ENCODE data around the gene PUSL1. TPM values are rescaled to one million over a fixed set of nuclear protein-coding genes. Genes with fewer than 3 reads are reported as not detected.

The PUSL1 gene
- total and polyA plus RNA-seq, 2 donors (not counting 1 experiment from before 2014, with no cell fraction given): 15.7 to 25.8 TPM

GRCh38 chr1:1327291-1327690, 18.9 kb downstream of the PUSL1 start:
- Histone ChIP-seq H3K27ac (ENCODE audit: low read length in 2 of 2) (no peak overlapping the region), H3K4me3 (ENCODE audit: control extremely low read depth in 1 of 5, extremely low read depth in 1 of 5, insufficient read depth in 1 of 5, low read depth in 2 of 5, low read length in 4 of 5) (no peak overlapping the region), H2AFZ (ENCODE audit: insufficient read depth, low read depth, low read length, poor library complexity, severe bottlenecking) (no peak overlapping the region), H3K4me1 (ENCODE audit: control insufficient read depth in 2 of 2, insufficient read depth in 2 of 2, low read length in 2 of 2) (peaks cover 20 to 41% of the 10 kb centered on the region in 2 donors), H3K4me2 (replicated peaks; ENCODE audit: low read depth, low read length, poor library complexity, severe bottlenecking) (no peak overlapping the region), H3K36me3 (replicated peaks in 1 of 2; ENCODE audit: control extremely low read depth in 1 of 2, control insufficient read depth in 1 of 2, extremely low read depth in 1 of 2, insufficient read depth in 2 of 2, low read length in 1 of 2) (peaks cover 0 to 4% of the 10 kb centered on the region in 2 experiments), H3K79me2 (ENCODE audit: control insufficient read depth, insufficient read depth, low read length) (peaks cover 30% of the 10 kb centered on the region), H3K9me3 (ENCODE audit: control extremely low read depth in 1 of 3, control insufficient read depth in 2 of 3, insufficient read depth in 1 of 3, low read length in 2 of 3) (peaks cover 0 to 16% (median 0%) of the 10 kb centered on the region in 3 donors), H3K27me3 (replicated peaks in 1 of 4; ENCODE audit: control extremely low read depth in 1 of 4, control insufficient read depth in 3 of 4, insufficient read depth in 4 of 4, low read length in 3 of 4) (no peaks in the 10 kb centered on the region), H4K20me1 (ENCODE audit: control insufficient read depth, insufficient read depth, low read length, poor library complexity, severe bottlenecking) (peaks cover 25% of the 10 kb centered on the region), H3K9ac (ENCODE audit: low read length) (no peak overlapping the region)
- peak overlapping the region; percentile 34 for H3K4me3 Mint-ChIP-seq
- POLR2A ChIA-PET: no interaction called here
- H3K4me1 Mint-ChIP-seq: peaks cover 25% of the 10 kb centered on the region
- no peak for DNase-seq
- TF ChIP-seq EZH2 (IDR thresholded peaks at IDR 0.05; ENCODE audit: borderline replicate concordance, insufficient read depth, low read depth, low read length, poor library complexity, severe bottlenecking) (no peak), CTCF (IDR thresholded peaks at IDR 0.05) (no peak)
- no peaks in the 10 kb centered on the region for H3K27me3 Mint-ChIP-seq
- no peak overlapping the region for H3K27ac Mint-ChIP-seq
- no peaks in the 10 kb centered on the region for H3K9me3 Mint-ChIP-seq (ENCODE audit: insufficient read depth)
- intact Hi-C loops (cut with micrococcal nuclease): no loop called here
- CTCF ChIA-PET: no interaction called here
- ATAC-seq (ENCODE audit: low read depth): no peak
- WGBS (ENCODE audit: insufficient coverage): 94% methylated on average over 40 of the region's 40 CpGs

- Mint-ChIP-seq H3K4me3 (no peak overlapping the region), H3K27me3 (no peaks in the 10 kb centered on the region), H3K9me3 (ENCODE audit: insufficient read depth) (no peaks in the 10 kb centered on the region), H3K4me1 (peaks cover 21% of the 10 kb centered on the region), H3K27ac (no peak overlapping the region)
- peaks cover 18% of the 10 kb centered on the region for H4K20me1 ChIP-seq (ENCODE audit: control insufficient read depth, insufficient read depth, low read length, poor library complexity, severe bottlenecking)
- DNase-seq (no peak), ATAC-seq (ENCODE audit: low read depth) (no peak)
- no peak overlapping the region for H3K27ac ChIP-seq (ENCODE audit: low read length in 2 of 2)
- H3K4me1 ChIP-seq (ENCODE audit: control insufficient read depth in 2 of 2, insufficient read depth in 2 of 2, low read length in 2 of 2): peaks cover 15 to 35% of the 10 kb centered on the region in 2 donors
- no peak overlapping the region for H3K9ac ChIP-seq (ENCODE audit: low read length)
- intact Hi-C loops (cut with micrococcal nuclease): no loop called here
- H2AFZ ChIP-seq (ENCODE audit: insufficient read depth, low read depth, low read length, poor library complexity, severe bottlenecking): no peak overlapping the region
- H3K4me3 ChIP-seq (ENCODE audit: control extremely low read depth in 1 of 5, extremely low read depth in 1 of 5, insufficient read depth in 1 of 5, low read depth in 2 of 5, low read length in 4 of 5): no peak overlapping the region
- H3K4me2 ChIP-seq (replicated peaks; ENCODE audit: low read depth, low read length, poor library complexity, severe bottlenecking): no peak overlapping the region
- H3K9me3 ChIP-seq (ENCODE audit: control extremely low read depth in 1 of 3, control insufficient read depth in 2 of 3, insufficient read depth in 1 of 3, low read length in 2 of 3): peaks cover 0 to 16% (median 0%) of the 10 kb centered on the region in 3 donors
- ChIA-PET CTCF (no interaction called here), POLR2A (no interaction called here)
- H3K79me2 ChIP-seq (ENCODE audit: control insufficient read depth, insufficient read depth, low read length): peaks cover 23% of the 10 kb centered on the region
- peaks cover 0 to 4% of the 10 kb centered on the region in 2 experiments for H3K36me3 ChIP-seq (replicated peaks in 1 of 2; ENCODE audit: control extremely low read depth in 1 of 2, control insufficient read depth in 1 of 2, extremely low read depth in 1 of 2, insufficient read depth in 2 of 2, low read length in 1 of 2)
- no peaks in the 10 kb centered on the region for H3K27me3 ChIP-seq (replicated peaks in 1 of 4; ENCODE audit: control extremely low read depth in 1 of 4, control insufficient read depth in 3 of 4, insufficient read depth in 4 of 4, low read length in 3 of 4)
- TF ChIP-seq CTCF (IDR thresholded peaks at IDR 0.05): no peak
- TF ChIP-seq EZH2 (IDR thresholded peaks at IDR 0.05; ENCODE audit: borderline replicate concordance, insufficient read depth, low read depth, low read length, poor library complexity, severe bottlenecking): no peak
- 76% methylated on average over 15 of the region's 15 CpGs for WGBS (ENCODE audit: insufficient coverage)
Observed at GRCh38 chr1:1328254-1328653, 19.9 kb downstream of the PUSL1 start.

Measured in B cell (primary cell).